ENCODE measurements around the gene DPM3.
"Not testable (repeated sequence)": the region's sequence is repeated elsewhere in the genome, so short reads cannot be mapped to it uniquely, and the experiment has no call there.

Gene DPM3

GRCh38 chr1:155160128-155160527 lies 19.8 kb upstream of the DPM3 start:
- no peak for DNase-seq (ENCODE audit: low read depth)
- no peak overlapping the region for H3K4me3 ChIP-seq (ENCODE audit: low read length)
- TF ChIP-seq CTCF (conservative IDR thresholded peaks at IDR 0.05; ENCODE audit: low read length) = no peak

- H3K4me3 ChIP-seq (ENCODE audit: low read length) = no peak overlapping the region
- DNase-seq (ENCODE audit: low read depth) = no peak
- no peak for TF ChIP-seq CTCF (conservative IDR thresholded peaks at IDR 0.05; ENCODE audit: low read length)
Observed at GRCh38 chr1:155158991-155159390, 18.7 kb upstream of the DPM3 start.

GRCh38 chr1:155155996-155156643 lies 15.8 kb upstream of the DPM3 start:
- not testable (repeated sequence) for H3K4me3 ChIP-seq (ENCODE audit: low read length); DNase-seq (ENCODE audit: low read depth)

GRCh38 chr1:155145491-155145890 lies 5.2 kb upstream of the DPM3 start:
- no peak for TF ChIP-seq CTCF (conservative IDR thresholded peaks at IDR 0.05; ENCODE audit: low read length)

GRCh38 chr1:155141749-155142148 lies 1.4 kb upstream of the DPM3 start:
- DNase-seq (ENCODE audit: low read depth) = no peak
- no peak for TF ChIP-seq CTCF (conservative IDR thresholded peaks at IDR 0.05; ENCODE audit: low read length)
- no peak overlapping the region for H3K4me3 ChIP-seq (ENCODE audit: low read length)

More at GRCh38 chr1:155145491-155145890, 5.2 kb upstream of the DPM3 start:
- DNase-seq (ENCODE audit: low read depth) = no peak
- no peak overlapping the region for H3K4me3 ChIP-seq (ENCODE audit: low read length)

GRCh38 chr1:155140630-155140953 lies 261 bp upstream of the DPM3 start:
- TF ChIP-seq CTCF (conservative IDR thresholded peaks at IDR 0.05; ENCODE audit: low read length) = no peak
- peak overlapping the region; percentile 95 for H3K4me3 ChIP-seq (ENCODE audit: low read length)
- no peak for DNase-seq (ENCODE audit: low read depth)

- peak overlapping the region; percentile 57 for H3K4me3 ChIP-seq (ENCODE audit: low read length)
- DNase-seq (ENCODE audit: low read depth) = no peak
- TF ChIP-seq CTCF (conservative IDR thresholded peaks at IDR 0.05; ENCODE audit: low read length) = no peak
Observed at GRCh38 chr1:155137154-155137949, 3.0 kb downstream of the DPM3 start.
